A375 (cell line): ENCODE data around the gene GLIPR1. TPM values are rescaled to one million over a fixed set of nuclear protein-coding genes. Genes with fewer than 3 reads are reported as not detected.

Source experiments
- total RNA-seq: library from RNA; depleted of rRNA; stranded (reverse); fragments of >200 nt; shearing (Covaris generic); gene quantifications from 2 replicates; pipeline ENCODE4 v1.2.3, GENCODE V29; 2014; rRNA removed

GLIPR1 gene
- total RNA-seq = 4.5 and 5.0 TPM in 2 replicates

DNA sequence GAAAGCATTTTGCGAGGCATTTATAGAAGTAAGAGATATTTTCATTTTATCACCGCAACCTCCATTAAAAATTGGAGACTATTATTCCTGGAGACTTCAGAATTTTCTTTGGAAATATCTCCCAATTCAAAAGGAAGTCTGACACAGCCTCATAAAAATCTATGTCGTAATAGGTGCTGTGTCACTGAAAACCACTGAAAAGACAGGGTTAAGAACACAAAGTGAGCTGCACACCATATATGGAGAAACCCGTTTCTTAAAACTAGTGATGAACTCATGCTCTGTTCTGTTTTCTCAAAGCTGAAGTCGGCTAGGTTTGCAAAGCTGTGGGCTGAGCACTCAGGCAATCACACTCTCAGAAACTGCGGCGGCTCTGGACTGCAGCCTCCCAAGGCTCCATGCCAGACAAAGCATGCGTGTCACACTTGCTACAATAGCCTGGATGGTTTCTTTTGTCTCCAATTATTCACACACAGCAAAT is at the start of gene GLIPR1:
Gene GLIPR1, plus strand, starts transcription at position 287 of the 481 bp plus-strand sequence. Its CDS starts 126 bp downstream, at position 413.

DNA sequence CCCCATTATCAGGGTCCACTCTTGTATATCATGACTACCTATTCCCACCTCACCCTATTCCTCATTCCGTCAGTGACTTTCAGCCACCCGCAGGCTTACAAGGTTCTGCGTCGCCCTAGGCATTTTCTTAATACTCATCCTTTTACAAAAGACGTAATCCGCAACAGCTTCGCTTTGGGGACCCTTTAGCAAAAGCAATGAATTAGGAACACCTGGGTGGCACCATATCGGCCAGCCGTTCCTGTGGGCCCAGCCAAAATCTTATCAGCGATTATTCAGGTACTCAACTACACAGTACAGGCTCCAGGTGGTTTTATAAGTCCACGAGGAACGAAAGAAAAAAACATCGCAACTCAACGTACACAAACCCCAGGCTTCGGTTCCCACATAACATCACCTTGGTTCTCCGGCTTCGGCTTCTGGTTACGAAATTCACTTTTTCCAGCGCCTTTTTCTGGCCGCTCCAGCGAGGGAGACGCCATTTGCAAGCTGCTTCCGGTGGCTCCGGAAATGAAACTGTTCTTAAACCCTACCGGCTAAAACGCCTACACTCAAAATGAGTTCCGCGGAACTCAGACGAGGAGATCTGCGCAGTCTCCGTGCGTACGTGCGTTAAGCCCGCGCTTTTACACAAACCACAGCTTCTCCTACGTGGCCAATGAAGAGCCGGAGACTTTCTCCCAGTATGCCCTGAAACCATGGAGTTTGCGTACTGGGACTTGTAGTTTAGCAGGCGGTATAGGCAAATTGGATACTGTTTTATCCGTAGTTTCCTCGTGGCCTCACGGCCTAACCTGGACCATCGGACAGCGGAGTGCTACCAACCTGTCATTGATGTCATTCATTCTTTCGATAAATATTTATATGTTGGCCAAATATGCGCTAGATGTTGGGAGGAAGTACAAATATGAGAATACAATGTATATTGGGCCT is 30.8 kb downstream of the GLIPR1 start, which contains the start of gene KRR1:
Gene KRR1, minus strand, starts transcription at position 494 of the 933 bp plus-strand sequence. Its CDS starts 12 bp downstream, at position 482.

Other genes starting within 250 kb of the GLIPR1 start
- 0.38 and 0.98 TPM in 2 replicates for gene CAPS2, start 150.4 kb upstream of the GLIPR1 start, total RNA-seq
- gene GLIPR1L1, start 146.1 kb upstream of the GLIPR1 start, total RNA-seq = not detected in 2 replicates
- gene GLIPR1L2, start 89.7 kb upstream of the GLIPR1 start, total RNA-seq = 0.34 TPM in 1 of 2 replicates, not detected in the other
- 60.4 and 83.0 TPM in 2 replicates for gene KRR1, start 30.9 kb downstream of the GLIPR1 start, total RNA-seq